22Rv1 (cell line): ENCODE measurements around the gene RAB31.

ENCODE experiments used
- ZFX ChIP-seq: fragments of 450-650 bp; IDR thresholded peaks from 2 replicates; pipeline ENCODE4 v1.6.1; 2017; ENCODE audit warnings: antibody characterized with exemption, borderline replicate concordance
- TF ChIP-seq, protein P1 (sequence below): fragments of 450-650 bp; IDR thresholded peaks from 2 replicates; pipeline ENCODE4 v1.5.1; 2017; ENCODE audit warnings: mild to moderate bottlenecking

DNA sequence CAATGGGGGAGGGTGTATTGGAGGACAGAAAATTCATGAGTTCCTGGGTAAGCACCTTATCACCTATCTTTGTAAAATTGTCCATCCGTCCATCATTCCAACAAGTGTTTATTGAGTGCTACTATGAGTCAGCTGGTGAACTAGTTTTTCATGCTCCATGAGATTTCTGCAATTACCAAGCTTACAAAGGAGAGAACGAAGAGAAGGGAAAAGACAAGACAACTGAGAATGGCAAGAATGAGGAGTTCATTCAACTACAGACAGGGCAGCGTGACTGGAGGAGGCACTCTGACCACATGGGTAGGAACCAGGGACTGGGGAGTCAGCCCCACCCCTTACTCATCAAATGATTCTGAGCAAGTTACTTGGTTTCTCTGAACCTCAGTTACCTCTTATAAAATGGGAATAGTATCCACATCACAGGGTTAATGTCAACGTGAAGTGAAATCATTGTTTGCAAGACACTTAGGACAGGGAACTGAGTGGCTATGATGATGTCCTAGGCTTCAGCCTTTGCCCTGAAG is 159.0 kb downstream of the RAB31 start:
- TF ChIP-seq, protein P1, sequence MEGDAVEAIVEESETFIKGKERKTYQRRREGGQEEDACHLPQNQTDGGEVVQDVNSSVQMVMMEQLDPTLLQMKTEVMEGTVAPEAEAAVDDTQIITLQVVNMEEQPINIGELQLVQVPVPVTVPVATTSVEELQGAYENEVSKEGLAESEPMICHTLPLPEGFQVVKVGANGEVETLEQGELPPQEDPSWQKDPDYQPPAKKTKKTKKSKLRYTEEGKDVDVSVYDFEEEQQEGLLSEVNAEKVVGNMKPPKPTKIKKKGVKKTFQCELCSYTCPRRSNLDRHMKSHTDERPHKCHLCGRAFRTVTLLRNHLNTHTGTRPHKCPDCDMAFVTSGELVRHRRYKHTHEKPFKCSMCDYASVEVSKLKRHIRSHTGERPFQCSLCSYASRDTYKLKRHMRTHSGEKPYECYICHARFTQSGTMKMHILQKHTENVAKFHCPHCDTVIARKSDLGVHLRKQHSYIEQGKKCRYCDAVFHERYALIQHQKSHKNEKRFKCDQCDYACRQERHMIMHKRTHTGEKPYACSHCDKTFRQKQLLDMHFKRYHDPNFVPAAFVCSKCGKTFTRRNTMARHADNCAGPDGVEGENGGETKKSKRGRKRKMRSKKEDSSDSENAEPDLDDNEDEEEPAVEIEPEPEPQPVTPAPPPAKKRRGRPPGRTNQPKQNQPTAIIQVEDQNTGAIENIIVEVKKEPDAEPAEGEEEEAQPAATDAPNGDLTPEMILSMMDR, result no peak
- no peak for TF ChIP-seq ZFX
